B cell (primary cell): ENCODE measurements around the gene PRPS1L1. TPM values are rescaled to one million over a fixed set of nuclear protein-coding genes. Genes with fewer than 3 reads are reported as not detected.

Source experiments
- ATAC-seq: fragments of 200-7000 bp; cut with Tn5 transposase; one replicate; pipeline ENCODE4 v1.10.0; 2021; ENCODE audit warnings: low read depth, mild to moderate bottlenecking, moderate number of reproducible peaks, moderate library complexity
- CTCF ChIA-PET: fragments of 350-600 bp; sonication (Branson Sonifier 250); formaldehyde crosslinking; loops from one replicate; lab custom pipeline; 2021; ENCODE audit warnings: antibody characterized with exemption, inconsistent platforms; lab: Charles Lee
- POLR2A ChIA-PET: fragments of 350-600 bp; sonication (Branson Sonifier 250); formaldehyde crosslinking; loops from one replicate; lab custom pipeline; 2021; ENCODE audit warnings: antibody characterized with exemption; lab: Charles Lee
- DNase-seq: peaks from one replicate; pipeline ENCODE4 v3.0.0; 2013
- H2AFZ ChIP-seq: 2 replicates; pipeline ENCODE4 v1.6.1; 2012; ENCODE audit warnings: mild to moderate bottlenecking, low read depth, low read length; ENCODE audit not compliant: insufficient read depth, poor library complexity, severe bottlenecking
- H3K27ac ChIP-seq, 2 donors: 1 replicate in 1 of 2; 2 replicates in 1 of 2; pipeline ENCODE4 v1.5.1; 2012 to 2013; ENCODE audit warnings: low read length in 2 of 2, mild to moderate bottlenecking in 2 of 2, moderate library complexity in 1 of 2
- H3K27me3 ChIP-seq, 4 experiments: fragments of 200-600 bp in 1 of 4; sonication (generic) in 1 of 4; replicated peaks in 1 of 4; 1 replicate in 2 of 4; 2 replicates in 2 of 4; pipeline versions ENCODE4 v1.6.1 to v1.7.0; 2013 to 2016; ENCODE audit warnings: low read length in 3 of 4, mild to moderate bottlenecking in 2 of 4, mixed read lengths in 1 of 4, moderate library complexity in 1 of 4; ENCODE audit not compliant: insufficient read depth in 4 of 4, control insufficient read depth in 3 of 4; ENCODE audit errors: control extremely low read depth in 1 of 4
- H3K36me3 ChIP-seq, 2 experiments: replicated peaks in 1 of 2; 1 replicate in 1 of 2; 2 replicates in 1 of 2; pipeline versions ENCODE4 v1.6.1 to v1.7.1; 2013; ENCODE audit warnings: low read length in 1 of 2; ENCODE audit not compliant: insufficient read depth in 2 of 2, control insufficient read depth in 1 of 2; ENCODE audit errors: control extremely low read depth in 1 of 2, extremely low read depth in 1 of 2
- H3K4me1 ChIP-seq, 2 donors: fragments of 200-600 bp in 1 of 2; sonication (generic) in 1 of 2; 1 replicate in 1 of 2; 2 replicates in 1 of 2; pipeline versions ENCODE4 v1.5.1 to v1.6.1; 2013 to 2017; ENCODE audit warnings: low read length in 2 of 2; ENCODE audit not compliant: control insufficient read depth in 2 of 2, insufficient read depth in 2 of 2
- H3K4me2 ChIP-seq: replicated peaks from 2 replicates; pipeline ENCODE3; 2012; ENCODE audit warnings: mild to moderate bottlenecking, low read depth, low read length; ENCODE audit not compliant: poor library complexity, severe bottlenecking
- H3K4me3 ChIP-seq, 5 experiments: fragments of 200-600 bp in 1 of 5; sonication (generic) in 1 of 5; 1 replicate in 3 of 5; 2 replicates in 2 of 5; pipeline versions ENCODE4 v1.5.1 to v1.7.0; 2011 to 2016; ENCODE audit warnings: low read length in 4 of 5, mild to moderate bottlenecking in 4 of 5, low read depth in 2 of 5, control low read depth in 1 of 5, moderate library complexity in 1 of 5; ENCODE audit not compliant: insufficient read depth in 1 of 5; ENCODE audit errors: control extremely low read depth in 1 of 5, extremely low read depth in 1 of 5
- H3K79me2 ChIP-seq: fragments of 200-600 bp; sonication (generic); one replicate; pipeline ENCODE4 v1.6.0; 2016; ENCODE audit warnings: low read length; ENCODE audit not compliant: control insufficient read depth, insufficient read depth
- H3K9ac ChIP-seq: fragments of 200-600 bp; sonication (generic); 2 replicates; pipeline ENCODE4 v1.6.1; 2017; ENCODE audit warnings: mild to moderate bottlenecking, low read length, moderate library complexity
- H3K9me3 ChIP-seq, 3 donors: one replicate each; pipeline versions ENCODE4 v1.6.1 to v1.7.1; 2013; ENCODE audit warnings: low read length in 2 of 3; ENCODE audit not compliant: control insufficient read depth in 2 of 3, insufficient read depth in 1 of 3; ENCODE audit errors: control extremely low read depth in 1 of 3
- H4K20me1 ChIP-seq: 2 replicates; pipeline ENCODE4 v1.6.0; 2012; ENCODE audit warnings: mild to moderate bottlenecking, low read length; ENCODE audit not compliant: insufficient read depth, control insufficient read depth, poor library complexity, severe bottlenecking
- H3K27ac Mint-ChIP-seq: one replicate; pipeline ENCODE4 v1.8.0; 2021; ENCODE audit warnings: mixed read lengths
- H3K27me3 Mint-ChIP-seq: one replicate; pipeline ENCODE4 v1.8.0; 2021; ENCODE audit warnings: mixed read lengths
- H3K4me1 Mint-ChIP-seq: one replicate; pipeline ENCODE4 v1.8.0; 2021; ENCODE audit warnings: mixed read lengths
- H3K4me3 Mint-ChIP-seq: one replicate; pipeline ENCODE4 v1.8.0; 2021; ENCODE audit warnings: mixed read lengths
- H3K9me3 Mint-ChIP-seq: one replicate; pipeline ENCODE4 v1.8.0; 2022; ENCODE audit warnings: mixed read lengths; ENCODE audit not compliant: insufficient read depth
- CTCF ChIP-seq: fragments of 200-600 bp; IDR thresholded peaks from one replicate; pipeline ENCODE4 v1.8.0; 2022; ENCODE audit warnings: antibody characterized with exemption, mild to moderate bottlenecking
- EZH2 ChIP-seq: IDR thresholded peaks from 2 replicates; pipeline ENCODE4 v1.6.1; 2012; ENCODE audit warnings: borderline replicate concordance, low read depth, mild to moderate bottlenecking, moderate library complexity, low read length; ENCODE audit not compliant: insufficient read depth, poor library complexity, severe bottlenecking
- WGBS: methylation state at CpG from one replicate; pipeline ENCODE4 v1.1.5; 2013; ENCODE audit warnings: missing lambda C conversion rate; ENCODE audit not compliant: insufficient coverage; 5-methylcytosine and 5-hydroxymethylcytosine counted together
- intact Hi-C: fragments of 100-400 bp; cut with micrococcal nuclease; formaldehyde crosslinking; loops from one replicate; pipeline ENCODE4 v1.10.0; 2022
- polyA plus RNA-seq: library from polyadenylated mRNA; depleted of rRNA; stranded (reverse); fragments of >200 nt; gene quantifications from 2 replicates; pipeline ENCODE4 v1.2.3, GENCODE V29; 2012
- total RNA-seq, 2 donors: library from RNA; stranded (reverse); fragments of 120-200 nt in 1 of 2; gene quantifications; 1 replicate in 1 of 2; 2 replicates in 1 of 2; pipeline versions ENCODE4 v1.2.3 to v1.2.4, GENCODE V29; 2013 to 2022

PRPS1L1 gene
- total and polyA plus RNA-seq, 2 donors (not counting 1 experiment from before 2014, with no cell fraction given) = not detected

GRCh38 chr7:18030758-18031157, 3.1 kb upstream of the PRPS1L1 start:
- Mint-ChIP-seq H3K27ac (no peak overlapping the region), H3K9me3 (no peaks in the 10 kb centered on the region), H3K27me3 (peaks cover 8% of the 10 kb centered on the region), H3K4me3 (no peak overlapping the region), H3K4me1 (no peaks in the 10 kb centered on the region)
- Histone ChIP-seq H3K4me1 (no peaks in the 10 kb centered on the region), H3K9ac (no peak overlapping the region), H4K20me1 (no peaks in the 10 kb centered on the region), H2AFZ (no peak overlapping the region), H3K79me2 (no peaks in the 10 kb centered on the region), H3K27me3 (no peaks in the 10 kb centered on the region), H3K4me2 (no peak overlapping the region), H3K27ac (no peak overlapping the region), H3K36me3 (no peaks in the 10 kb centered on the region), H3K4me3 (no peak overlapping the region), H3K9me3 (no peaks in the 10 kb centered on the region)
- WGBS = no CpG with 5 or more reads among the region's 1 CpG
- POLR2A ChIA-PET = no interaction called here
- DNase-seq (no peak), ATAC-seq (no peak)
- TF ChIP-seq EZH2 = no peak
- no peak for TF ChIP-seq CTCF
- CTCF ChIA-PET = no interaction called here
- intact Hi-C loops = no loop called here

GRCh38 chr7:18020138-18020715, 7.4 kb downstream of the PRPS1L1 start:
- Histone ChIP-seq H3K79me2 (no peaks in the 10 kb centered on the region), H3K36me3 (no peaks in the 10 kb centered on the region), H3K27me3 (peaks cover 0 to 2% (median 0%) of the 10 kb centered on the region in 4 experiments), H3K27ac (no peak overlapping the region), H3K9ac (no peak overlapping the region), H3K4me1 (no peaks in the 10 kb centered on the region), H3K4me2 (no peak overlapping the region), H3K4me3 (no peak overlapping the region), H4K20me1 (no peaks in the 10 kb centered on the region), H3K9me3 (no peaks in the 10 kb centered on the region), H2AFZ (no peak overlapping the region)
- CTCF ChIA-PET = no interaction called here
- ATAC-seq = no peak
- H3K4me1 Mint-ChIP-seq = no peaks in the 10 kb centered on the region
- POLR2A ChIA-PET = no interaction called here
- 100% methylated on average over 1 of the region's 3 CpGs for WGBS
- no peak for TF ChIP-seq CTCF
- TF ChIP-seq EZH2 = no peak
- H3K9me3 Mint-ChIP-seq = no peaks in the 10 kb centered on the region
- H3K27ac Mint-ChIP-seq = no peak overlapping the region
- no peak overlapping the region for H3K4me3 Mint-ChIP-seq
- peaks cover 17% of the 10 kb centered on the region for H3K27me3 Mint-ChIP-seq
- no peak for DNase-seq
- intact Hi-C loops = no loop called here
